Inflammatory macrophage (primary cell): Measurements from ENCODE around the gene CHPF.

Experiments used
- DNase-seq, 2 donors: peaks; one replicate each; pipeline ENCODE4 v3.0.0-alpha.2; 2020 to 2022

Gene CHPF

DNA sequence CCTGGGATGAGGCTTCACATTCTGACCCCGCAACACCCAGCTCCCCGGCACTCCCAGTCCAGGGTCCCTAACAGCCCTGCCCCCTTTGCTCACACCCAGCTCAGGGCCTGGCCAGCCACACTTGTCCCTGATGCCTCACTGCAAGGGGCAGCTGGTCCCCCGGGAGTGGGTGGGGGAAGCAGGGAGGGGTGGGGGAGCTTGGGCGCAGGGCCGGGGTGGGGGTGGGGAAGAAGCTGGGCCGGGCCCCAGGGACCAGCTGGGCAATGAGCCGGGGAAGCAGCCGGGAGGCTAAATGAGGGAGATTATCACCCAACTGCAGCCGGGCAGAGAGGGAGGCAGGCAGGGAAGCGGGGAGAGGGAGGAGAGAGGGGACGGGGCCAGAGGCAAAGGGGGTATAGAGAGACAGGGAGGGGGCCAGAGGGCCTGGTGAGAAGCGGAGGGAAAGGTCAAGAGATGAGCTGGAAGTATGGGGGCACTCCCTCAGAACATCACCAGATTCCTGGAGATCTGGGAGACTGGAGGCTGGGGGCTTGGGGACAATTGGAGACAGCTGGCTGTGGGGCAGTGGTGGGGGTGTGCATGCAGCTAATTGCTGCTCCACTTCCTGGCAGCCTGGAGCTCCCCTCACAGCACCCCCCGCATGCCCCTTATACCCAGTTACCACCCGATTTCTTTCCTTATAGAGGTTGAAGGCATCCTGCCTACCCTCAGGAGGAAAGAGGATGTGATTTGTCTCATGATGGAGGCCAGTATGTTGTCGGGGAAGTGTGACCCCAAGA, 31.9 kb downstream of the CHPF start:
- no peak for DNase-seq

DNA sequence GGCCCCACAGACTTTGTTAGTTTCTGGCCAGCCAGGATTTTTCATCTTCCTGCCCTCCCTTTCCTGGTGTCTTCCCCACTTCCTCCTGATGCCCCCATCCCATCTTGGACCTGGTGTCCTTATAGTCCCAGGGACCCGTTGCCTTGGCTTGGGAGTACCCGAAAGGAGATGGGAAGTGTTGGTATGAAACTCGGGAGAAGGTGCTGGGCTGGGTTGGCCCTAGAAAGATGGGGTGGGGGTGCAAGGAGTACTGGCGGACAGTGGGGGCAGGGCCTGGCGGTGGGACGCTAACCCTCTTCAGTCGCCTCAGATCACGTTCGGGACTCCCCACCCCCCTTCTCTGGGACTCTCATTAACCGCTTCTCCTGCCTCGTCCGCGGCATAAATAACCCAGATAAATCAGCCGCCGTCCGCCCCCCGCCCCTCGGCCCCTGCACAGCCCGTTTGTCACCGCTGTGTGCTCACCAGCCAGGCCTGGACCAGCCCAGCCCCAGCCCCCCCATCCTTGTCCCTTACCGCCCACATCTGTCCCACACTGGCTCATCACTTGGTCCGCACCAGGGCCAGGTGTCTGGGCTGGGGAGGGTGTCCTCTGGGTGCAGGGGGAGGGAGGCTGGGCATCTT, 33.0 kb downstream of the CHPF start:
- DNase-seq: no peak

DNA sequence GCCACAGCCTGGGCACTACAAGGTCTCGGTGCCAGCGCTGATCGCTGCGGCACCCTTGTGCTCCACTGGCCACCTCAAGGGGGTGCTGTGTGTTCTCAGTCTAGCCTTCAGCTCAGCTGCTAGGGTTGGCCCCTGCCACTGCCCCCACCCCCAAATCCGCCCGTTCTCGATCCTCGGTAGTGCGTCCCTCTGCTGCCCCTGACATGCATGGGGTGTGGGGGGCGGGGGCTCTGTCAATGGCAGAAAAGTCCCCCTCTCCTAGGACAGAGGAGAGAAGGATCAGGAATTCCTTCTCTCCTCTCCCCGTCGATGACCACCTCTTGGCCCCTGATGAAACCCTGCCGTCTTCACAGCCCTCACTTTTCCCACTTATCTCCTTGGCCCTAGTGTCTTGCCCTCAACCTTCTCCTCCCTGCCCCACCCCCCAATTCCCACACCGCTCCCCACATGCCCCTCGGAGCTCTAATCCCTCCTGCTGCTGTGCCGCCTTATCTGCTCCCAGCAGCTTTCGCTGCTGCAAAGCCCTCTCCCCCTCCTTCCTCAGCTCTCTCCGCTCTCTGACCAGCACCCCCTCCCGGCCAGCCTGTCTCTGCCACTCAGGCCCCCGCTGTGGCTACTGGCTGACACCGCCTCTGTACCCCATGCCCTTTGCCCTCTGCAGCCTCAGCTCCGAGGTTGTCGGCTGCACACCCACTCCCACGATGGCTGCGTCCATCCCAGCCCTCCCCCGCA, 33.7 kb downstream of the CHPF start:
- peak; percentile 19 to 50 for DNase-seq

DNA sequence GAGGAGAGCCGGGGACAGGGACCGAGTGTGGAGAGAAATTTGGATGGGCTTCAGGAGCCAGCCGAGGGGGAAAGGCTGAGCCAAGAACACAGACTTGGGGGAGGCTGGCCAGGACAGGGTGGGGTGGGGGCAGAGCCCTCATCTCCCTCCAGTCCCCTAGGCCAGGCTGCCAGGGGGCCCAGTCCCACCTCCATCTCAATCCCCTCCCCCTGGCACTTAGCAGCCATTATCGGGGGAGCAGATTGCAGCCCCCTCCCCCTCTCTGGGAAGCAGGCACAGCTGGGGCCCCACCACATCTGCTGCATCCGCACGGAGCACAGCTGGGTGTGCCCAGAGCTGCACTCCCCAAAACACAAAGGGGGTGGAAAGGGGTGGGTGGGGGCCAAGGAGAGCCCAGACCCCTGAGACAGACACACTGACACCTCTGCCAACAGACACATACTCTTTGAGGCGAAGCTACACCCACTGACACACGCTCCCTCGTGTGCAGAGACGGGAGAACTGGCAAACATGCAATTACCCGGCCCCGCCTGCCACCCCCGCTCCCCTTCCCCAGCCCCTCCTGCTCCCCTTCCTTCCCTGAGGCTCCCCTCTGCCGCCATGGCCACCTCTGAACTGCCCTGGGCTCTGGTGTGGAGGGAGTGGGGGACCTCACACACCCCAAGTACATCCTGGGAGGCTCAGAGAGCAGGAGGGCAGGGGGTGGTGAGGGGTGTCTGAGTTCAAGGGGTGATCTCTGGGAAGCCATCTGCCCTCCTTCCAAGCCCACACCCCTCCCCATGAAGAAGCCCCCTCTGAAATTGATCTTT, 34.4 kb downstream of the CHPF start:
- DNase-seq: peak in 1 of 2 donors; percentile 23

DNA sequence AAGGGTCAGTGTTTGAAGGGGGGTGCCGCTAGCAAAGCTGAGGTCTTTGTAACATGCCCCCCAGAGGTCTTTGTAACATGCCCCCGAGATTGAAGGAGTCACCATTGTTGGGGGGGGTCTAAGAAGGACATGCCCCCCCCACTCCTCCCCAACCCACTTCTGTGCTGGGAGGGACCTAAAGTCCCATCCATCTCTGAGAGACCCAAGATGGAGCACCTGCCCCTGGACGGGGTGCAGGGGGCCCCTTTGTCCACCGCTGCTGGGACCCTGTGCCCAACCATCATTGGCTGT, 35.2 kb downstream of the CHPF start:
- no peak for DNase-seq

DNA sequence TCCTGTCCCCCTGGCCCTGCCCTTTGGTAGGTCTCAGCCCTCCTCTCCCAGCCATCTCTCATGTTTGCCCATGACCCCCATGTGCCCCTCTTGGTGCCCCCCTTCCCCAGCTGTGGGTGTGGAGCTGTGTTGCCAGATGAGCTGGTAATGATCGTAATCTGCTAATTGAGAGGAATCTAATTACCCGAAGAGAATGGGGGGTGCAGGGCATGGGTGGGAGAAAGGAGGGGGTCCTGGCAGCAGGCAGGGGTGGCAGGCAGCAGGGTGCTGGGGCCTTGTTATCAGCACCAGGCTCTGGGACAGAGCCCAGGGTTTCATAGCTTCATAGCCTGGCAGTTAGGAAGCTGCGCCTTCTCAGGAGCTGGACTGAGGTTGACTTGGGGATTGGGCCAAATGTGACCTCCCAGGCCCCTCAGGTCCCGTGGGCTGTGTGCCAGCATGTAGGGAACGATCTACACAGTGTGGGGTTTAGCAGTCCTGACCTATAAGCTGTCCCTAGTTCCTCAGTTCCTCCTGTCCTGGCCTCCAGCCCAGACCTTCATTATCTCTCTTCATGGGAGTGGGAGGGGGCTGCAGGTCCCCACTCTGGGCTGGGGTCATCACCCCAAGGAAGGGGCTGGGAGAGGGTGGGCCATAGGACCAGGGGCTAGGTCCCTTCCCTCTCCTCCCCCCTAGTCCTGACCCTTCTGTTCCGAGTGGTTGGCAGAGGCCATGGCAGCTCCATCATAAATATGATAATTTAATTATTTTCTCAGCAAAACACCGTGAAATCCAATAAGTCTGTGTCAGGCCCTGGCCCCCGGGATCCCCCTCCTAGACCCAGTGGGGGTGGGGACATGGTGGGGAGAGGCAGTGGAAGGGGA, 35.8 kb downstream of the CHPF start:
- no peak for DNase-seq

GRCh38 chr2:219506802-219507526, 36.6 kb downstream of the CHPF start:
- DNase-seq: no peak

- no peak for DNase-seq
Observed at GRCh38 chr2:219506153-219506801, 37.3 kb downstream of the CHPF start.

DNA sequence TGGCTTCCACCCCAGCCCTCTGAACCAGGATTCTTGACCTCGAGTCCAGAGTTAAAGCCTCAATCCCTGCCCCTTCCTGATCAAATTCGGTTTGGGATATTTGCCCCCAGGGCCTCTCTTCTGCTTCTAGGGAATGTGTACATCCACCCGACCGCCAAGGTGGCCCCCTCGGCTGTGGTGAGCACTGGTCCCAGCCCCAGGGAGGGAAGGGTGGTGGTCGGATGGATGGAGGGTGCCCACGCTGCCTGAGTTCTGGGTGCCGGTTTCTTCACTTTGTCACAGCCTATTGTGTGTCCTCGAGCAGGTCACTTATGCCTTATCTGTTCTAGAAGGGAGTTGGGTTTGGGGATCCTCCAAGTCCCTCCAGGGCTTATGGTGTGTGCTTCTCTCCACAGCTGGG, 38.0 kb downstream of the CHPF start:
- no peak for DNase-seq

- DNase-seq: no peak
Observed at GRCh38 chr2:219502618-219503017, 41.0 kb downstream of the CHPF start.

GRCh38 chr2:219501849-219502248, 41.8 kb downstream of the CHPF start:
- DNase-seq: no peak

DNA sequence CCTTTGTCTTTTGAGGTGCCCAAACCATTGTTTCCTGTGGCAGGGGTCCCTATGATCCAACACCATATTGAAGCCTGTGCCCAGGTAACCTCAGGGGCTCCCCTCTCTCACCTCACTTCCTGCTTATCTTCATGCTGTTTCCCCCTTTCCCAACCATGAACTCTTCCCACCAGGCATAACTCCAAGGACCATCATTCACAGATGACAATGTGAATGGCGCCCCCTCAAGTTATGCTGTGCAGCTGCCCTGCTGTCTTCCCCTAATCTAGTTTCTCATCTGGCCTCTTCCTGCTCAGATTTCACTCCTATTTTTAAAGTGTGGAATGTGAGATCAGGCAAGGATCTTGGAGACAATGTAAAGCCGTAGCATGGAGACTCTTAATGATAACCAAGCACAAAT, 43.5 kb downstream of the CHPF start:
- no peak for DNase-seq

- no peak for DNase-seq
Observed at GRCh38 chr2:219499555-219499954, 44.1 kb downstream of the CHPF start.

DNA sequence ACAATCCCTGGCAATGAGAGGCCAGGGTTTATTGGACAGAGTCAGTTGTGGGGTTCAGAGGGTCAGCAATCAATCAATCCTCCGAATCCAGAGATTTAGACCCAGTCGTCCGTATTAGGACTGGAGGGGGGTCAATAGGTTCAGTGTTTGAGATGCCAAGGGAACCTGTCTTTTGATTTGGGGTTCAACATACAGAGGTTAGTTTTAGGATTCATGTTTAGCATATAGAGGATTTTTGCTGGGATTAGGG, 44.6 kb downstream of the CHPF start:
- DNase-seq: no peak

- DNase-seq: peak; percentile 98 to 99
Observed at GRCh38 chr2:219498280-219499057, 45.1 kb downstream of the CHPF start, which contains the start of gene GMPPA. Gene GMPPA, plus strand, starts transcription at chr2:219498891. Its CDS starts 1,085 bp downstream, at chr2:219499976.

- peak; percentile 82 to 90 for DNase-seq
Observed at GRCh38 chr2:219497495-219498279, 45.9 kb downstream of the CHPF start.

GRCh38 chr2:219496825-219497494, 46.6 kb downstream of the CHPF start:
- no peak for DNase-seq

DNA sequence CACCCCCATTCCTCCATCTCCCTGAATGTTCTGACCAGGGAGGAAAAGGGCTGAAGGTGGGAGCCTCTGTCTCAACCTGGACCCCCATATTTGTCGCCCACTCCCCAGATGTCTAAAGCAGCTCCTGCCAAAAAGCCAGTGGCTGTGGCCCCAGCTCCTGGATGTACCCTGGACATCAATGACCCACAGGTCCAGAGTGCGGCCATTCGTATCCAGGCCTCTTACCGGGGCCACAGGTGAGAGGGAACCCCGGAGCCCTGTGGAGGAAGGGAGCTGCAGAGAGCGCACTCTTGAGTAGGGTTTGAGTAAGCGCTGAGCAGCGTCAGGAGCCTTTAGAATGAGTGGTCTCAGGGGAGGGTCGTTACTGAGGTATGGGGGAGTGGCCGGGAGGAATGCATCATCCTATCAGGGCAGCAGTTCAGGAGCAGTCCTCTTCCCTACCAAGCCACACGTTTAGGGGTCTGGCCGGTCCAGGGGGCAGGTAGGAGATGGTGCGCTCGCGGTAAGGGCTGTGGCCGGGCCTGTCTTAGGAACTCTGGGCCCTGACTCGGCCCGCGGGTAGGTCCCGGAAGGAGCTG, 47.3 kb downstream of the CHPF start:
- DNase-seq: no peak
